KMS-11 (cell line): Measurements from ENCODE around the gene ATXN7L1.

ENCODE experiments used
- H2AFZ ChIP-seq: fragments of 200-600 bp; sonication (generic); 2 replicates; pipeline ENCODE4 v1.6.1; 2016; ENCODE audit warnings: antibody characterized with exemption, mixed run types, low read depth
- H3K27ac ChIP-seq: fragments of 200-600 bp; sonication (generic); 2 replicates; pipeline ENCODE4 v1.6.1; 2016; ENCODE audit warnings: mild to moderate bottlenecking, mixed run types
- H3K27me3 ChIP-seq: fragments of 200-600 bp; sonication (generic); 2 replicates; pipeline ENCODE4 v1.6.1; 2017; ENCODE audit warnings: mild to moderate bottlenecking, low read depth, mixed run types, moderate library complexity; ENCODE audit not compliant: insufficient read depth
- H3K36me3 ChIP-seq: fragments of 200-600 bp; sonication (generic); 2 replicates; pipeline ENCODE4 v1.6.1; 2017; ENCODE audit warnings: mild to moderate bottlenecking, mixed run types; ENCODE audit not compliant: insufficient read depth
- H3K4me1 ChIP-seq: fragments of 200-600 bp; sonication (generic); 2 replicates; pipeline ENCODE4 v1.6.1; 2016; ENCODE audit warnings: mild to moderate bottlenecking, low read depth, mixed run types; ENCODE audit not compliant: poor library complexity, severe bottlenecking
- H3K4me2 ChIP-seq: fragments of 200-600 bp; sonication (generic); 2 replicates; pipeline ENCODE4 v1.7.0; 2016; ENCODE audit warnings: mild to moderate bottlenecking, mixed run types
- H3K4me3 ChIP-seq: fragments of 200-600 bp; sonication (generic); IDR thresholded peaks from 2 replicates; pipeline ENCODE4 v1.6.1; 2017; ENCODE audit warnings: low read depth, low read length, mixed read lengths; ENCODE audit not compliant: insufficient read depth
- H3K79me2 ChIP-seq: fragments of 200-600 bp; sonication (generic); 2 replicates; pipeline ENCODE4 v1.6.1; 2016; ENCODE audit warnings: low read depth, mixed run types; ENCODE audit not compliant: insufficient read depth
- H3K9ac ChIP-seq: fragments of 200-600 bp; sonication (generic); 2 replicates; pipeline ENCODE4 v1.6.1; 2016; ENCODE audit warnings: mild to moderate bottlenecking, mixed run types
- H4K20me1 ChIP-seq: fragments of 200-600 bp; sonication (generic); 2 replicates; pipeline ENCODE4 v1.6.1; 2016; ENCODE audit warnings: mild to moderate bottlenecking, mixed run types; ENCODE audit not compliant: insufficient read depth
- TF ChIP-seq, protein P1 (sequence below): fragments of 200-600 bp; sonication (generic); conservative IDR thresholded peaks from 2 replicates; pipeline ENCODE4 v1.6.1; 2017; ENCODE audit warnings: low read depth, mild to moderate bottlenecking, antibody characterized with exemption, low read length, moderate library complexity, mixed read lengths

The ATXN7L1 gene

DNA sequence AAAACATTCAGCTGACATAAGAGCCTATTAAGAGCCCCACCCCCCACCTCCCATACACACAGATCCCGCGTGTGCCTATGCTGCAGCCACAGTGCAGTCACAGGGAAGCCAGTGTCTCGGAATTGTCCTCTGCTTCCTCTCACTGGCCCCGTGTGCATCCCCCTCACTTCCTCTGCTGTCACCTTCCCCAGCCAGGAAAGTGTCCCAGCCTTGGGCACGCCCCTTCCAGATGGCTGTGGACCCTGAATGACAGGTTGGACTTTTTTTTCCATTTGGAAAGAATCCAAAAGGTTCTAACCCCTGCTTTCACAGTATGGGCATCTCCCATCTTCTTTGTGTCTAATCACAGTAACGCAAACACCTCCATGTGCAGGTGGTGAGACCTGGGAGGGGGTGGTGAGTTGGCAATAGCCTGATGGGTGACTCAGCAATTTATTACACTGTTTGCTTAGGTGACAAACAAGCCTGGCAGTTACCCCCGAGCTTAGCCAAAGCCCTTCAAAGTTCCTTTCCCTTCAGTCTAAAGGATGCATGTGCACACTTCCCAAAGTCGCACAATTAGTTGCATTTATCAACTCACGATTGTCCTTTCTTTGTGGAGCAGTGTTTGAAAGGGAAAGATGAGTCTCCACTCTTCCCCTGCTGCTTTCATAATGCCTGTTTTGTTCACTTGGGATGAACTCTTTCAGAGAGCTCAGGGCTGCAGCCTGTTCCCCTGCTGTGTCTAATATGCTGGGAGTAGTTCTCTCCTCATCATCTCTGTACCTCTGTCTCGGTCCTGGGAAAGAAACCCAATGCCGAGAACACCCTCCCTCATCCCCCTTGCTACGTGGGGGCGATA is 227.6 kb downstream of the ATXN7L1 start:
- Histone ChIP-seq H3K4me1 (peaks cover 44% of the 10 kb centered on the region), H4K20me1 (no peaks in the 10 kb centered on the region), H3K27ac (peak overlapping the region; percentile 13; the same call in 1 of the 2 replicates), H2AFZ (peak overlapping the region; percentile 46), H3K4me2 (peak overlapping the region; percentile 38; the same call in 1 of the 2 replicates), H3K27me3 (no peaks in the 10 kb centered on the region), H3K36me3 (no peaks in the 10 kb centered on the region), H3K4me3 (no peak overlapping the region), H3K9ac (no peak overlapping the region; the same call in 1 of the 2 replicates), H3K79me2 (no peaks in the 10 kb centered on the region)
- TF ChIP-seq, protein P1, sequence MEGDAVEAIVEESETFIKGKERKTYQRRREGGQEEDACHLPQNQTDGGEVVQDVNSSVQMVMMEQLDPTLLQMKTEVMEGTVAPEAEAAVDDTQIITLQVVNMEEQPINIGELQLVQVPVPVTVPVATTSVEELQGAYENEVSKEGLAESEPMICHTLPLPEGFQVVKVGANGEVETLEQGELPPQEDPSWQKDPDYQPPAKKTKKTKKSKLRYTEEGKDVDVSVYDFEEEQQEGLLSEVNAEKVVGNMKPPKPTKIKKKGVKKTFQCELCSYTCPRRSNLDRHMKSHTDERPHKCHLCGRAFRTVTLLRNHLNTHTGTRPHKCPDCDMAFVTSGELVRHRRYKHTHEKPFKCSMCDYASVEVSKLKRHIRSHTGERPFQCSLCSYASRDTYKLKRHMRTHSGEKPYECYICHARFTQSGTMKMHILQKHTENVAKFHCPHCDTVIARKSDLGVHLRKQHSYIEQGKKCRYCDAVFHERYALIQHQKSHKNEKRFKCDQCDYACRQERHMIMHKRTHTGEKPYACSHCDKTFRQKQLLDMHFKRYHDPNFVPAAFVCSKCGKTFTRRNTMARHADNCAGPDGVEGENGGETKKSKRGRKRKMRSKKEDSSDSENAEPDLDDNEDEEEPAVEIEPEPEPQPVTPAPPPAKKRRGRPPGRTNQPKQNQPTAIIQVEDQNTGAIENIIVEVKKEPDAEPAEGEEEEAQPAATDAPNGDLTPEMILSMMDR: no peak

DNA sequence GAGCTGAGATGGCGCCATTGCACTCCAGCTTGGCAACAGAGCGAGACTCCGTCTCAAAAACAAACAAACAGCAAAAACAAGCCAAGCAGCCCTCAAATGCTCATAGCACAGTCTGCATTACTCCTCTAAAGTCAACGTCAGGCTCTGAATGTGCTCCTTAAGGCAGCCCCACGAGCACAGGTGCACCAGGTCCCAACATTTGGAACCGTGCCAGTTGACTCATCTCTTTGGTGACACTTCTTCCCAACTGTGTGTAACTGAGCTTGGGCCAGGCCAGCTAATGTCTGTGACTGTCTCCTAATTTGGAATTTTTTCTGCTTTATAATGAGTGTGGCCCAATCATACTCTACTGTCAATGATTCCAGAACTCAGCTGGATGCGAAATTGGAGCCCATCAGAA is 228.8 kb downstream of the ATXN7L1 start:
- Histone ChIP-seq H3K36me3 (no peaks in the 10 kb centered on the region), H3K4me1 (peaks cover 44% of the 10 kb centered on the region), H3K4me3 (no peak overlapping the region), H3K79me2 (no peaks in the 10 kb centered on the region), H3K27ac (no peak overlapping the region), H3K9ac (no peak overlapping the region), H3K27me3 (no peaks in the 10 kb centered on the region), H4K20me1 (no peaks in the 10 kb centered on the region), H2AFZ (no peak overlapping the region), H3K4me2 (no peak overlapping the region)
- TF ChIP-seq, protein P1: no peak

DNA sequence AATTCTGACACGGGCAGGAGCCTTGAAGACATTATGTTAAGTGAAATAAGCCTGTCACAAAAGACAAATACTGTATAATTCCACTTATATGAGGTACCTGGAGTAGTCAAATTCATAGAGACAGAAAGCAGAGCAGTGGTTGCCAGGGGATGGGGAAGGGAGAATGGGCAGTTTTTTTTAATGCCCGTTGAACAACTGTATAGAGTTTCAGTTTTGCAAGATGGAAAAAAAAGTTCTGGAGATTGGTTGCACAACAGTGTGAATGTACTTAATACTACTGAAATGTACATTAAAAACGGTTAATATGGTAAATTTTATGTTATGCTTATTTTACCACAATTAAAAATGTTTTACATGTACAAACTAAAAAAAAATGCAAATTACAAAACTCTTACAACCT is 231.5 kb downstream of the ATXN7L1 start:
- H3K79me2 ChIP-seq: no peaks in the 10 kb centered on the region
- H3K36me3 ChIP-seq: no peaks in the 10 kb centered on the region
- TF ChIP-seq, protein P1: no peak
- H3K4me3 ChIP-seq: no peak overlapping the region
- H2AFZ ChIP-seq: no peak overlapping the region
- H3K4me1 ChIP-seq: peaks cover 46% of the 10 kb centered on the region
- no peak overlapping the region for H3K27ac ChIP-seq
- no peak overlapping the region for H3K4me2 ChIP-seq
- no peaks in the 10 kb centered on the region for H4K20me1 ChIP-seq
- H3K27me3 ChIP-seq: no peaks in the 10 kb centered on the region
- no peak overlapping the region for H3K9ac ChIP-seq

- no peak overlapping the region for H3K4me3 ChIP-seq
- no peak overlapping the region for H3K4me2 ChIP-seq
Measured at GRCh38 chr7:105643851-105644250, 232.5 kb downstream of the ATXN7L1 start.

More at GRCh38 chr7:105643851-105644250, 232.5 kb downstream of the ATXN7L1 start:
- TF ChIP-seq, protein P1: no peak
- Histone ChIP-seq H3K9ac (no peak overlapping the region), H3K4me1 (peaks cover 35% of the 10 kb centered on the region), H3K27ac (no peak overlapping the region), H2AFZ (no peak overlapping the region), H3K27me3 (no peaks in the 10 kb centered on the region), H3K79me2 (no peaks in the 10 kb centered on the region), H4K20me1 (no peaks in the 10 kb centered on the region), H3K36me3 (no peaks in the 10 kb centered on the region)
